GM10266 (cell line): ENCODE measurements around the gene EN2.

Experiments
- DNase-seq: peaks from one replicate; pipeline ENCODE4 v3.0.0; 2012; ENCODE audit errors: extremely low spot score
- CTCF ChIP-seq: IDR thresholded peaks from 2 replicates; pipeline ENCODE4 v1.5.1; 2012; ENCODE audit warnings: mild to moderate bottlenecking, low read depth; ENCODE audit not compliant: control insufficient read depth, insufficient read depth; ENCODE audit errors: missing control alignments

The EN2 gene

GRCh38 chr7:155486783-155487508 is 29.0 kb downstream of the EN2 start:
- no peak for DNase-seq
- no peak for TF ChIP-seq CTCF

GRCh38 chr7:155487509-155488482 is 29.9 kb downstream of the EN2 start:
- TF ChIP-seq CTCF, result no peak
- no peak for DNase-seq

- DNase-seq, result no peak
- no peak for TF ChIP-seq CTCF
Measured at GRCh38 chr7:155488483-155489127, 30.7 kb downstream of the EN2 start.

- DNase-seq, result no peak
- no peak for TF ChIP-seq CTCF
Measured at GRCh38 chr7:155489158-155489840, 31.4 kb downstream of the EN2 start.

GRCh38 chr7:155489862-155490696 is 32.1 kb downstream of the EN2 start:
- no peak for DNase-seq
- TF ChIP-seq CTCF, result no peak
